Placental epithelial cell (primary cell): ENCODE results near the gene CASP2. TPM values are rescaled to one million over a fixed set of nuclear protein-coding genes. Genes with fewer than 3 reads are reported as not detected.

Experiments used
- small RNA-seq: library from RNA; depleted of rRNA; stranded (forward); fragments of <200 nt; gene quantifications from one replicate; pipeline ENCODE3, GENCODE V24; 2012
- total RNA-seq: library from RNA; depleted of rRNA; stranded (reverse); fragments of >200 nt; gene quantifications from 2 replicates; pipeline ENCODE4 v1.2.3, GENCODE V29; 2012

The CASP2 gene
- total RNA-seq = 14.9 and 15.0 TPM in 2 replicates

DNA sequence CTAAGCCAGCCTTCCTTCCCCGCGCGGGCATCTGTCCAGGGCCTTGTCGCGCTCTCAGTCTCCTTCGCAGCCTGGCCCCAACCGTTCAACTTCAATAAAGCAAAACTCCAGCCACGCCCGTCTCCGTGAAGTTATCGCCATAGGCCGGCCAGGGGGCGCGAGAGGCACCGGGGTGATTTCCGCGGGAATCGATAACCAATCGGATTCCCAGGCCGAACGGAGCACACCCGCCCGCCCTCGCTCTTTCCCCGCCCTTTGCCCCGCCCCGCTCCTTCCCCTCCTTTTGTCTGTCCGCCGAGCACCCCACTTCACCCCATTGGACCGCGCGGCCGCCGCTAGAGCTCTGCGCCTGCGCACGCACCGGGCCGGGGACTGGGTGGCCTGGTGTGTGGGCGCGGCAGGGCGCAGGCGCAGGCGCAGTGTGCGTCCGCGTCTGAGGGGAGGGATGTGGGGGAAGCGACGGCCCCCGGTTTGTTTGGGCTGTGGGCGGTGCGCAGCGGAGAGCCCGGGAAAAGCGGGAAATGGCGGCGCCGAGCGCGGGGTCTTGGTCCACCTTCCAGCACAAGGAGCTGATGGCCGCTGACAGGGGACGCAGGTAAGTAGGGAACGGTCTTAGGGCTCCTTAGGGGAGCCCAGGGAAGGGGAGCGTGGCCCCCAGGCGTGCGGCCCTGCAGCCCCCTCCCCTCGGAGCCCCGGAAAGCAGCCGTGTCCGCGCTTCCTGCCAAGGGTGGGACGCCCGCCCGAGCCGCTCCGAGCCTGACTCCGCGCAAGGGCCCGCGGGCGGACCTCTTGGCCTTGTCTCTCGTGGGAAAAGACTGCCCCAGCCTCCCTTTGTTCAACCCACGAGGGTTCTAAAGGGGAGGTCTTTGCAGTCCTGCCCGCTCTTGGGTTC, at the start of gene CASP2:
CASP2 (plus strand) TSS at position 417 of the 892 bp plus-strand sequence; CDS start at position 522, 105 bp downstream.

DNA sequence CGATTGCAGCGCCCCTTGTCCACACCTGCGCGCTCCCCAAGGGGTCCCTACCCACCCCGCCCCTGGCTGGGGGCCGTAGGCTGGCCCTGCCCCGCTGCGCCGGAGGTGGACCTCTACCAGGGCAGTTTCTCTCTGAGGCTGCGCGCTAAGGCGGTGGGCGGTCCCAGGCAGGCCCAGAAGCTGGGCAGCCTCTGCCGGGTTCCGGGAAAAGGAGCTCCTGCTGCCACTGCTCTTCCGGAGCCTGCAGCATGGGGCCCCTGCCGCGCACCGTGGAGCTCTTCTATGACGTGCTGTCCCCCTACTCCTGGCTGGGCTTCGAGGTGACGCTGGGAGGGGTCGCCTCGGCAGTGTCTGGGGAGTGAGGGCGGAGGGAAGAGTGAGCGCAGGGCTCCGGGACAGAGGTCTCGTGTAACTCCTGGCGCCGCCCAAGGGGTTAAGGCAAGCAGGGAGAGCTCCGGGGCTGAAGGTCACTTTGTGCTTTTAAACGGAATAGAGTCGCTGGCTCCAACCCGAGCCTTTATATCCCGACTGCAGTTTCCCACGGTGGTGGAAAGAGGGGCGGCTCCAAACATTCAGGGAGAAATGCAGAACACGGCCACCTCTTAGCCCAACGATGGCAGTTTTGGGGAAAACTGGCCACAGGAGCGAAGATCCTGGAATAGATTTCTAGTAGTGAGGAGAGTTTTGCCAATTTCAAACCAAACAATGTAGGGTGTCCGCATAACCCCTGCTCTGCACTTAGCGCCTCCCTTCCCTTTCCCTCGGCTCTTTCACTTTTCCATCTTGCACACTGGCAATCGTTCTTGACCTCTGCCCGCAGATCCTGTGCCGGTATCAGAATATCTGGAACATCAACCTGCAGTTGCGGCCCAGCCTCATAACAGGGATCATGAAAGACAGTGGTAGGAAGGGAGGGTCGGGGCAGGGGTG, 24.6 kb upstream of the CASP2 start, which contains the start of gene GSTK1:
GSTK1 (plus strand) TSS at position 176 of the 930 bp plus-strand sequence; CDS start at position 249, 73 bp downstream.

DNA sequence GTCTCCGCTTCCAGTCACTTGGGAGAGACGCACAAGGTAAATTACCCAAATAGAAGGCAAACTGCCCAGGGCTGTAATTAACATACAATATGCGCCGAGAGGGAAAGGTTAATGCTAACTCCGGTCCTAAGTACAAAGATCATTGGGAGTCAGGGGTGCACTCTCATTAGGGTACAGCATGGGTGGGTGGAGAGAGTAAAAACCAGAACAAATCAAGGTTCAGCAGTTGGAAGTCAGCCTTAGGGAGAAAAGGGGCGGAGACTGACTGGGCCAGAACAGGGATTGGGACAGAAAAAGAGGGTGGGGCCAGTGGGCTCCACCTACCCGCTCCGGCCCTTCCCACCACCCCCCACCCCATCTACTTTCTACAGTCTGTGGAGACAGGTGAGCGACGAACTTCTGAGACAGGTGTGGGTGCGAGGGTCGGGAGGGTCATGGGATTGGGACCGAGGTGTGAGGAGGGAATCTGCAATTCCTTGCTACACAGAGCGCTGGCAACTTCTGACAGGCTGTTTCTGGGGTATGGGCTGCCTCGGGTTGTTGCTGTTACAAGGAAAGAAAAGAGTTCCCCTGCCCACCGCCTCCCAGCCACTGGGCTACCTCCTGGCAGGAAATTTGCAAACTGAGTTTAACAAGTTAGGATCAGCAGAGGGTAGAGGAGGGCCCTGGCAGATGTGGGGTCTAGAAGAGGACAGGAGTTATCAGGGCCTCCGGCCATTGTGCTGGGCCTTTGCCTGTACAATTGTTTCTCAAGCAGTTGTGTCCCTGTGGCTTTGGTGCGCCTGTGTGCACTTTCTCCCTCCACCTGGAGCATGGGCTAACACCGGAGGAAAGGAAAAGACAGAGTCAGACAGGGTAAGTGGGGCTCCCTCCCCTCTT, 3.3 kb upstream of the CASP2 start, which contains the start of gene TMEM139:
TMEM139 (plus strand) TSS at position 368 of the 879 bp plus-strand sequence. CDS start 1,000 bp downstream, outside the sequence.

DNA sequence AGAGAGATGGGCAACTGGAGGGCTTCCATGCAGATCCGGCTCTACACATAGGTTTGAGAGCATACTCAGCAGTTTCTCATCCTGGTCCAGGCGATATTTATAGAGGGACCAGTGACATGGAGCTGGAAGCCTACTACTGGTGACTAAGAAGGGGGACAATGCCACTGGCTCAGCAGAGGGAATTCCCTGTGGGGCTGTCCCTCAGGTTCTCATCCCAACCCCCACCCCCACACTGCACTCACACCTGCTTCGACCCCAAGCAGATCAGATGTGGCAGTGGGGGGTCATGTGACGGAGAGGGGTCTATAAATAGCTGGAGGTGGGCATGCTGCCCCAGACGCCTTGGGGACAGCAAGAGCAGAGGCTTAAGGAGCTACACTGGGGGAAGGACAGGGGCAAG, 27.6 kb downstream of the CASP2 start, which contains the start of gene CLCN1:
CLCN1 (plus strand) TSS at position 336 of the 400 bp plus-strand sequence. CDS start 102 bp downstream, outside the sequence.

Small RNAs within 50 kb of the gene (small RNA-seq; reads per million reads assigned to genes)
- gene RN7SL481P (not detected), gene RN7SL535P (not detected)

Other genes starting within 250 kb of the CASP2 start
- not detected in 2 replicates for gene OR6V1, start 236.0 kb upstream of the CASP2 start, total RNA-seq
- not detected in 2 replicates for gene PIP, start 156.3 kb upstream of the CASP2 start, total RNA-seq
- gene TAS2R39, start 104.9 kb upstream of the CASP2 start, total RNA-seq = not detected in 2 replicates
- gene TAS2R40, start 66.3 kb upstream of the CASP2 start, total RNA-seq = not detected in 2 replicates
- gene GSTK1, start 24.9 kb upstream of the CASP2 start, total RNA-seq = 97.4 and 101 TPM in 2 replicates
- gene TMEM139, start 3.4 kb upstream of the CASP2 start, total RNA-seq = 0.39 and 1.7 TPM in 2 replicates
- gene CLCN1, start 27.8 kb downstream of the CASP2 start, total RNA-seq = not detected in 2 replicates
- gene FAM131B, start 74.4 kb downstream of the CASP2 start, total RNA-seq = 1.4 and 2.0 TPM in 2 replicates
- gene ZYX, start 93.0 kb downstream of the CASP2 start, total RNA-seq = 42.8 and 75.5 TPM in 2 replicates
- gene EPHA1, start 120.5 kb downstream of the CASP2 start, total RNA-seq = 40.8 and 62.4 TPM in 2 replicates
- gene TAS2R60, start 155.1 kb downstream of the CASP2 start, total RNA-seq = not detected in 2 replicates
- gene TAS2R41, start 189.5 kb downstream of the CASP2 start, total RNA-seq = 0.11 TPM in 1 of 2 replicates, not detected in the other